SH-SY5Y (cell line): Measurements from ENCODE around the gene GBGT1.

ENCODE experiments used
- GATA2 ChIP-seq: IDR thresholded peaks from 2 replicates; pipeline ENCODE4 v1.6.1; 2011; ENCODE audit warnings: mild to moderate bottlenecking, low read depth, low read length
- GATA3 ChIP-seq: IDR thresholded peaks from 2 replicates; pipeline ENCODE4 v1.6.1; 2011; ENCODE audit warnings: low read depth, mild to moderate bottlenecking, low read length, moderate library complexity

DNA sequence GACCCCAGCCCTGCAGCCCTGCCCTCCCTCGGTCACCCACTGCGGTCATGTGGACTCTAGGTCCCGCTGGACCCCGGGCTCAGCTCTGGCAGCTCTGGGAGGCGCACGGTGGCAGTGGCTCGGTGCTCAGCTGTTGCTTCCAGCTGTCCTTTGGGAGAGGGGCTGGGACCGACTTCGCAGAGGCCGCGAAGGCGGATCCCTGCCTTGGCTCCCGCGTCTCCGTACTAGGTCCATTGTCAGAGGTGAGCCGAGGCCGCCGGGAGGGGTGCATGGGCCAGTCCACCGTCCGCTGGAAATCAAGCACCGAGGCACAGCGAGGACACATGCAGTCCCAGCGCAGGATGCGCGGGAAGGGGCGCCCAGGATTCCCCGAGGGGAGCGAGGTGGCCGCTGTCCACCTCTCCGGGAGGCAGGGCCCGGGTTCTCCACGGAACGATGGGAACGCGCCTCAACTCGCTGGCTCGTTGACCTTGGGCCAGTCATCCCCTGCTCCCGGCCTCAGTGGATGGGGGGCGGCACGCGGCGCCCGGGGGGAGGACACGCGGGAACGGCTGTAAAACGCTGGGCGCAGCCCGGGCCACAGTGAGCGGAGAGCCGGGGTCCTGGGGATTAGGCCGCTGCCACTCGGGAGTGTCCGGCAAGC lies 732 bp downstream of the GBGT1 start:
- no peak for TF ChIP-seq GATA2
- no peak for TF ChIP-seq GATA3
